ENCODE measurements around the gene PCDHGC3. TPM values are rescaled to one million over a fixed set of nuclear protein-coding genes. Genes with fewer than 3 reads are reported as not detected.

PCDHGC3 gene
- total RNA-seq, 1 experiment from 2014 or later: 112 TPM

GRCh38 chr5:141477044-141477575 lies 1.3 kb downstream of the PCDHGC3 start:
- Histone ChIP-seq H3K4me3 (ENCODE audit: low read depth, low read length, poor library complexity, severe bottlenecking) (peak overlapping the region; percentile 80), H3K27me3 (replicated peaks; ENCODE audit: insufficient read depth, low read depth, low read length, poor library complexity) (no peaks in the 10 kb centered on the region), H3K36me3 (ENCODE audit: insufficient read depth, low read length, poor library complexity, severe bottlenecking) (no peaks in the 10 kb centered on the region), H3K4me1 (ENCODE audit: insufficient read depth, low read length, poor library complexity, severe bottlenecking) (peaks cover 35% of the 10 kb centered on the region), H3K9me3 (ENCODE audit: low read depth, low read length, poor library complexity, severe bottlenecking) (no peaks in the 10 kb centered on the region), H3K27ac (ENCODE audit: low read depth, low read length, poor library complexity, severe bottlenecking) (no peak overlapping the region)
- no TSS peak for BruUV-seq (replicated peaks)
- DNase-seq (ENCODE audit: low spot score): no peak
- POLR2A ChIA-PET (ENCODE audit: low non-redundant PET): no interaction called here
- CTCF ChIA-PET: interaction anchor here (1.8 to 2.3 kb wide), 2 partner anchors 36 to 81 kb away, joined by 11 to 13 read pairs; no protein-coding TSS in a partner anchor
- TF ChIP-seq CTCF (conservative IDR thresholded peaks at IDR 0.05; ENCODE audit: low read depth, low read length) (no peak), EZH2 (IDR thresholded peaks at IDR 0.05; ENCODE audit: borderline replicate concordance, low read depth, low read length, poor library complexity, severe bottlenecking) (no peak)
- intact Hi-C loops (cut with micrococcal nuclease; ENCODE audit: unreplicated experiment): loop anchor here (2.0 to 5.0 kb wide), 3 partner anchors 18 to 80 kb away; no protein-coding TSS in a partner anchor

DNA sequence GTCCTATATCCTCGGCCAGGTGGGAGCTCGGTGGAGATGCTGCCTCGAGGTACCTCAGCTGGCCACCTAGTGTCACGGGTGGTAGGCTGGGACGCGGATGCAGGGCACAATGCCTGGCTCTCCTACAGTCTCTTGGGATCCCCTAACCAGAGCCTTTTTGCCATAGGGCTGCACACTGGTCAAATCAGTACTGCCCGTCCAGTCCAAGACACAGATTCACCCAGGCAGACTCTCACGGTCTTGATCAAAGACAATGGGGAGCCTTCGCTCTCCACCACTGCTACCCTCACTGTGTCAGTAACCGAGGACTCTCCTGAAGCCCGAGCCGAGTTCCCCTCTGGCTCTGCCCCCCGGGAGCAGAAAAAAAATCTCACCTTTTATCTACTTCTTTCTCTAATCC lies 2.0 kb downstream of the PCDHGC3 start:
- Histone ChIP-seq H3K36me3 (ENCODE audit: insufficient read depth, low read length, poor library complexity, severe bottlenecking) (no peaks in the 10 kb centered on the region), H3K9me3 (ENCODE audit: low read depth, low read length, poor library complexity, severe bottlenecking) (no peaks in the 10 kb centered on the region), H3K27me3 (replicated peaks; ENCODE audit: insufficient read depth, low read depth, low read length, poor library complexity) (no peaks in the 10 kb centered on the region), H3K27ac (ENCODE audit: low read depth, low read length, poor library complexity, severe bottlenecking) (no peak overlapping the region), H3K4me1 (ENCODE audit: insufficient read depth, low read length, poor library complexity, severe bottlenecking) (peaks cover 35% of the 10 kb centered on the region), H3K4me3 (ENCODE audit: low read depth, low read length, poor library complexity, severe bottlenecking) (peak overlapping the region; percentile 80)
- DNase-seq (ENCODE audit: low spot score): no peak
- POLR2A ChIA-PET (ENCODE audit: low non-redundant PET): no interaction called here
- CTCF ChIA-PET: no interaction called here
- no TSS peak for BruUV-seq (replicated peaks)
- no peak for TF ChIP-seq EZH2 (IDR thresholded peaks at IDR 0.05; ENCODE audit: borderline replicate concordance, low read depth, low read length, poor library complexity, severe bottlenecking)
- TF ChIP-seq CTCF (conservative IDR thresholded peaks at IDR 0.05; ENCODE audit: low read depth, low read length): no peak
- intact Hi-C loops (cut with micrococcal nuclease; ENCODE audit: unreplicated experiment): loop anchor here (2.0 to 5.0 kb wide), 3 partner anchors 17 to 79 kb away; no protein-coding TSS in a partner anchor

GRCh38 chr5:141478321-141478945 lies 2.7 kb downstream of the PCDHGC3 start:
- CTCF ChIA-PET: no interaction called here
- H3K36me3 ChIP-seq (ENCODE audit: insufficient read depth, low read length, poor library complexity, severe bottlenecking): no peaks in the 10 kb centered on the region
- intact Hi-C loops (cut with micrococcal nuclease; ENCODE audit: unreplicated experiment): loop anchor here (5.0 kb wide), 1 partner anchor 34 kb away; no protein-coding TSS in a partner anchor
- H3K4me1 ChIP-seq (ENCODE audit: insufficient read depth, low read length, poor library complexity, severe bottlenecking): peaks cover 40% of the 10 kb centered on the region
- BruUV-seq (replicated peaks): no TSS peak
- no peak for DNase-seq (ENCODE audit: low spot score)
- TF ChIP-seq CTCF (conservative IDR thresholded peaks at IDR 0.05; ENCODE audit: low read depth, low read length) (peak; percentile 35; the same call in 1 of the 2 replicates), EZH2 (IDR thresholded peaks at IDR 0.05; ENCODE audit: borderline replicate concordance, low read depth, low read length, poor library complexity, severe bottlenecking) (no peak)
- H3K27ac ChIP-seq (ENCODE audit: low read depth, low read length, poor library complexity, severe bottlenecking): no peak overlapping the region
- H3K9me3 ChIP-seq (ENCODE audit: low read depth, low read length, poor library complexity, severe bottlenecking): no peaks in the 10 kb centered on the region
- H3K4me3 ChIP-seq (ENCODE audit: low read depth, low read length, poor library complexity, severe bottlenecking): peak overlapping the region; percentile 80
- POLR2A ChIA-PET (ENCODE audit: low non-redundant PET): no interaction called here
- no peaks in the 10 kb centered on the region for H3K27me3 ChIP-seq (replicated peaks; ENCODE audit: insufficient read depth, low read depth, low read length, poor library complexity)

Data from A673 (cell line).